ENCODE measurements around the gene MMS19.
"Not testable (repeated sequence)": the region's sequence is repeated elsewhere in the genome, so short reads cannot be mapped to it uniquely, and the experiment has no call there.

MMS19 gene

GRCh38 chr10:97498076-97498840 lies at the start of gene MMS19:
Gene MMS19 (minus strand): TSS chr10:97498422. CDS start chr10:97498384, 38 bp downstream.
- DNase-seq = peak; percentile 100

DNA sequence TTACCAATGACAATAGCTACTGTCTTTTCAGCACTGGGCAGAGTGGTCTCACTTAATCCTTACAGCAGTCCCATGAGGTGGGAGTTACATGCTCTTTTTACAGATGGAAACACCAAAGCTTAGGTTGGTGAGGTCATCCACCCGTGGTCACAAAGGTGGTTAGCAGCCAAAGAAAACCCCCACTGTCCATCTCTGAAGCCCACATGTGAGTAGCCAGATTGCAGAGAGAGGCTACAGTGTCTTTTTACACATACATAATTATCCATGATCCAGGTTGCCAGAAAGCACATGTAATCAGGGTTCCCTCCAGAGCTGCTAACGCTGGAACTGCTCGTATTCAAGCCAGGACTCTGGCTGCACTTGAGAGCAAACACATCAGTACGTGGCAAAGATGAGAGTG lies 49.7 kb upstream of the MMS19 start:
- no peak for DNase-seq

DNA sequence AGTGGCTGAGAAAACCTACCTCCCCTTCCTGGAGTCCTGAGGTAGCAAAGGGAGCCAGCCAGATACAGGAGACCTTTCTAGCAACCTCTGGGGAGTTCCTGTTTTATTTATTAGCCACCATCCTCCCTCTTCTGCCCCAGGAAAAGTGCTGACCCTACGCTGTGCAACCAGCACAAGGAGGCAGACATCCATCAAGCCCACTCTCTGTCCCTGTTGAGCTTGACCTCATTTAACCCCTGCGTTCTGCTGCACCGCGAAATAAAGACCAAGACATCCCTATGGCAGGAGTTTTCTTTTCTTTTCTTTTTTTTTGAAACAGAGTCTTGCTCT lies 49.0 kb upstream of the MMS19 start:
- no peak for DNase-seq

DNA sequence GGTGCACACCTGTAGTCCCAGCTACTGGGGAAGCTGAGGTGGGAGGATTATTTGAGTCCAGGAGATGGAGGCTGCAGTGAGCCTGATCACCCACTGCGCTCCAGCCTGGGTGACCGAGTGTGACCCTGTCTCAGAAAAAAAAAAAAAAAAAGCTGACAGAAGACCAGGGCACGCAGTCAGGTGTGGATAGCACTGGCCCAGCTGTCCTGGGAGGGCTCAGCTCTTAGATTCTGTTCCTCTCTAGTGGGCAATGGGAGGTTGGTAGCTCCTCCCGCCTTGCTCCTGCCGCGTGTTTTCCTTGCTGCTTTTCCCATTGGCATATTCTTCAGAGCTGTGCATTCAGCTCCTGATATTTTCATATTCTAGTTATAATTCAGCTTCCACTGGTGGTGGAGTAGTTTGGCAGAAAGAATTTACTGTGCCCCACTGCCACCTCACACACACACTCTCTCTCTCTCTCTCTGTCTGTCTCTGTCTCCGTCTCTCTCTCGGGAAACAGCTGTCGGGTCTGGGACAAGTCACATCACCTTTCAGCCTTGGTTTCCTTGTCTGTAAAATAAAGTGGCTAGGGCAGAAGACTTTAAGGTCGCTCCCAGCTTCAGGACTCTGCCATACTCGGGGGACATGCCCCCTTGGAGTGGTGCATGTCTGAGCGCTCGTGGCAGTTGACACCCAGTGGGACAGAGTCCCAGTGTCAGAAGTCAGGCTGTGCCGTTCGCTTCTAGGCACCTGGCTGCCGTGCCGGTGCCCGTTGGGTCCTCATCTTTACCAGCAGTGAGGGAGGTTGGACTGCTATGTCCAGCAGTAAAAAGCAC lies 48.4 kb upstream of the MMS19 start:
- DNase-seq = no peak

DNA sequence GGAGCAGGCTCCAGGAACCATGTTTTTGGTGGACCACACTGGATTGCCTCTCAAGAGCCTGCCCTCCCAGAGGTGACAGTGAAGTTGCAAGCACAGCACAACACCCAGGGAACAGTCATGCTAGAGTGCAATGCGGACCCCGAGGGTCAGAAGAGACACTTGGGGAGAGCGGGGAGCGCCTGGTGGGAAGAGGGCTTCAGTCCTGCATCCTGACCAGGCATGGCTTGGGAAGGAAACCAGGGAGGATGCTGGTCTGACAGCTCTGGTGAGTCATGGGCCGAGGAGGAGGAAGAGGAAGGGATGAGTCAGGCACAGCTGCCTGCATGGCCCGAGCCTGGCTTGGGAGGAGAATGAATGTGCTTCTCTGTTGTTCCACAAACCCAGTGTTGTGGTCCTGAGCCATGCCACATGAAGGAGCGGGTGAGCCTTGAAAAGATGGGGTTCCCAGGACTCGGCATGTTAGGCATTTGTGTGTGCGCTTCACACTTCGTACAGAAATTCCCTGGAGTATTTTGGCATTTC lies 44.9 kb upstream of the MMS19 start:
- DNase-seq = peak; percentile 67

DNA sequence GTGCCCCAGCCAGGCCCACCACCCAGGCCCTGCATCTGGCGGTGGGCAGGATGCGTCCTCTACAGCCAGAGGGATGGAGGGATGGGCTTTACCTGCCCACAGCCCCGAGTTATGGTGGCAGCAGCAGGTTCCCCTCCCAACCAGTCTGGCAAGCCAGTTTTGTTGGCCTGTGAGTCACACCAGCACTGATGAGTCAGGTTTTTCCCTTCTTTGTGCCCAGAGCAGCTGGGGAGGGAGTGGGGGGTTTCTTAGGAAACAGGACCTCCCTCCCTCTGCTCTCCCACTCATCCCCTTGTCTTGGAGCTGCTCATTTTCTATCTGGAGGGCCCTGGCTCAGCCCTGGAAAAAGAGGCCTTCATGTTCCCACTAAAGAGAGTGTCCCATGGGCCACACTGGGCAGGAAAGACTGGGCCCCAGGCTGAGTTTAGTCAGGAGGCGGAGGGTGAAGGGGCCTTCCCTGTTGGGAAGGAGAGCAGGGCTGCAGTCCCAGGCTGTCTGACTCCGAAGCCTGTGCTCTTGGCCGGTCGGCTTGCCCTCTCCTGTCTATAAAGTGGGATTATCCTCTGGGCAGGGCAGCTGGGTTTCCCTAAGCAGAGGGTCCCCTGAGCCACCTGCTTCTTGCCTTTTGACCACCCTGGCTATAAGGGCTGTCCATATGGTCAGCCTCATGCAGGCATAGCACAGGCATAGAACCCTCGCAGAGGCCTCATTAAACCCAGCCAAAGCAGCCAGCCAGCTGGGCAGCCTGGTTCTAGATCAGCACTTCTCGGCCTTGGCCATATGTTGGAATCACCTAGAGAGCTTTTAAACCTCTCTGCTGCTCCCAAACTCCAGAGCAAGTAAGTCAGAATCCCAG lies 44.2 kb upstream of the MMS19 start:
- DNase-seq = peak; percentile 81

- no peak for DNase-seq
Measured at GRCh38 chr10:97540669-97541500, 42.7 kb upstream of the MMS19 start.

GRCh38 chr10:97539523-97540200 lies 41.4 kb upstream of the MMS19 start:
- DNase-seq = peak; percentile 71

GRCh38 chr10:97538839-97539238 lies 40.6 kb upstream of the MMS19 start:
- no peak for DNase-seq

- DNase-seq = no peak
Measured at GRCh38 chr10:97538411-97538810, 40.2 kb upstream of the MMS19 start.

DNA sequence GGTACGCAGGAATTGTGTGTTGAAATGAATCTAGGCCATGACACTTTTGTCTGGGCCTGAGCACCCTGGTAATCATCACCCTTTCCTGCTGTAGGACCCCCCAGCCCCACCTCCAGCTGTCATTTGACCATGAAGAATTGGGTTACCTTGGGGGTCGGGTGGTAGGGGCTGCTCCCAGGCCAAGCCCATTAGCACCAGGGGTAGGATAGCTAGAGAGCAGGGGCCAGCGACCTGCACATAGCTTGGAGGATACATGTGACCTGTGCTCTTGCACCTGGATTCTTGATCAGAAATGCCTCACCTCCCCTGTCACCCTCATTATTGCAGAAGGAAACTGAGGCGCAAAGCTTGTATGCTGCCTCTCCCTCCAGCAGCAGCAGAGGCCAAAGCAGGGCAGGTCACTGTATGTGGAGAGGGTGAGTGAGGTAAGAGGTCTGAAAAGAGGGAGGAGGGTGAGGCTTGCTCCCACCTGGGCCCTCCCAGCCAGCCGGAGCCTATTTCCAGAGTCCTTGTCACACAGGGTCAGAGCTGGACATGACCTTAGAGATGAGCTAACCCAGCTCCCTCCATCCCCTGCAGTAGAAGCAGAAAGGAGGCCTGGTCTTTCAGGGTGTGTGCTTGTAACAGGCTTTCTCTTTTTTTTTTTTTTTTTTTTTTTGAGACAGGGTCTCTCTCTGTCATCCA lies 39.1 kb upstream of the MMS19 start:
- no peak for DNase-seq

GRCh38 chr10:97534746-97535367 lies 36.6 kb upstream of the MMS19 start:
- DNase-seq = no peak

DNA sequence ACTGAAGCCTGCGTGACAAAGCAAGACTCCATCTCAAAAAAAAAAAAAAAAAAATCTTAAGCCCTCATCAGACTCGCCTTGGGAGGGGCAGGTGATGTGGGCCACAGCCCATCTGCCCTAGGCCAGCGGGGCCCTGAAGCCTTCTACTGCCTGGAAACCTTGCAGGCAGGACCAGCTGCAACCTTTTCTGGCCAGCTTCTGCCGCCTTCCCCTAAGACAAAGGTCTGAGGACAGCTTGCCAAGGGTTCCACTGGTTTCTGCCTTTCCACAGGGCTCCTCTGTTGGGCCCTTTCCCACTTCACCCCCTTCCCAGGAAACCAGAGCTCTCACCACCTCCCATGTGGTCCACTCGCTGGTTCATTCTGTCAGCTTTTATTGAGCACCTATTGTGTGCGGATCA lies 35.7 kb upstream of the MMS19 start:
- no peak for DNase-seq

GRCh38 chr10:97532935-97533671 lies 34.9 kb upstream of the MMS19 start:
- DNase-seq = peak; percentile 58

DNA sequence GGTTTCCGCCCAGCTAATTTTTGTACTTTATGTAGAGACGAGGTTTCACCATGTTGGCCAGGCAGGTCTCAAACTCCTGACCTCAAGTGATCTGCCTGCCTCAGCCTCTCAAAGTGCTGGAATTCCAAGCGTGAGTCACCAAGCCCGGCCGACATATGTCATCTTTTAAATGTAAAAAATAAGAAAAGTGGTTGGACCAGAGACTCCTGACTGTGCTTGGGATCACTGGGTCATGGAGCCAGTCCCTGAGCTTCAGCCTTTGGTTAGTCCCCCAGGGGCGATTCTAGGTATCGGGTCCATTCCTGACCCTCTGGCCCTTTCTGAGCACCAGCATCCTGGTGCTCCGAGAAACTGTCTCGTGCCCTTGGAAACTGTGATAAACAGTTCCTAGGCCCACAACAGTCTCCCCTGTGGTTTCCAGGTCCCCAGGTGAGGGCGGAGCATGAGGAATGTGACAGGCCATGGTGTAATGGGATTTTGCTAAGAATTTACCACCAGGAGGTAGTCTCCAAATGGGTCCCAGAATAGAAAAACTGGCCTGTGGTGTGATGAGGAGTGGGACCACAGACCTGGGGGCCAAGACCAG lies 33.3 kb upstream of the MMS19 start:
- DNase-seq = no peak

- DNase-seq = no peak
Measured at GRCh38 chr10:97529685-97530465, 31.7 kb upstream of the MMS19 start.

DNA sequence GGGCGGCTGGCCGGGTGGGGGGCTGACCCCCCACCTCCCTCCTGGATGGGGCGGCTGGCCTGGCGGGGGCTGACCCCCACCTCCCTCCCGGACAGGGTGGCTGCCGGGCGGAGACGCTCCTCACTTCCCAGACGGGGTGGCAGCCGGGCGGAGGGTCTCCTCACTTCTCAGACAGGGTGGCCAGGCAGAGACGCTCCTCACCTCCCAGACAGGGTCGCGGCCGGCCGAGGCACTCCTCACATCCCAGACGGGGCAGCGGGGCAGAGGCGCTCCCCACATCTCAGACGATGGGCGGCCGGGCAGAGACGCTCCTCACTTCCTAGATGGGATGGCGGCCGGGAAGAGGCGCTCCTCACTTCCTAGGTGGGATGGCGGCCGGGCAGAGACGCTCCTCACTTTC lies 30.7 kb upstream of the MMS19 start:
- not testable (repeated sequence) for DNase-seq

GRCh38 chr10:97525683-97526110 lies 27.5 kb upstream of the MMS19 start:
- no peak for DNase-seq
